Eye (tissue), 1 donor: Measurements from ENCODE around the gene XRCC4.

Experiments
- DNase-seq: peaks from one replicate; pipeline ENCODE4 v3.0.0-alpha.2; 2015

XRCC4 gene

DNA sequence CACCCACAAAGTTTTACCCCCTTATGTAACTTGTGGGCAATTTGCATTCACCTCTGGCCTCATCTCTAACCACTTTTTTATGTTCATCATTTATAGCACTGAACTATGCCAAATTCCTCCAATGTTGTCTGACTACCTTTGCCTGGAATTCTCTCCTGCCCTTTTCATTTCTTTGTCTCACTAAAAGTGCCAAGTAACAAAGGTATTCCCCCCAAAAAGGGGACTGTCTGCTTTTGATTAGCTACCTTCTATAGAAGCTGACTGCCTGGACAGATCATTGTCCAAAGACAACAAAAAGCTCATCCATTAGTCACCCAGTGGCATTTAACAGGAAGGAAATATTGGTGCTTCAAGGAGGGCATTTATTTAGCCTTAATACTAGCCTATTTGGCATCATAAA is 204.3 kb downstream of the XRCC4 start:
- DNase-seq: no peak

DNA sequence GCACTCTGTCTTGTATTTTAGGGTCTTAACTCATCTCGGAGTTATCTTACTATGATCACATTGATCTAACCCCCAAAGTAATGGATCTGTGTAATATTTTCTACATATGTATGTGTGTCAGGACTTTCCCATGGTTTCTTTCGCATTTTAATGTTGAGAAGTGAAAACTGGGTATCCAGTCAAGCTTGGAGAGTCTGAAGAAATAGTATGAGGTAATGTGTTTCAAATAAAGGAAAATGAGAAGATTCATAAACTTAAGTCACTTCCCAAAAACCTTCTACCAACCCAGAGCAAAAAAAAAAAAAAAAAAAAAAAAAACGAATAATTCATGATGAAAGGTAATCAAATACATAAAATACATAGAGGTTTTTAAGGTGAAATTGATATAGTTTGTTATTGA is 206.4 kb downstream of the XRCC4 start:
- DNase-seq: no peak

- no peak for DNase-seq
Observed at GRCh38 chr5:83285661-83286398, 208.5 kb downstream of the XRCC4 start.

GRCh38 chr5:83294246-83294645 is 216.9 kb downstream of the XRCC4 start:
- no peak for DNase-seq

DNA sequence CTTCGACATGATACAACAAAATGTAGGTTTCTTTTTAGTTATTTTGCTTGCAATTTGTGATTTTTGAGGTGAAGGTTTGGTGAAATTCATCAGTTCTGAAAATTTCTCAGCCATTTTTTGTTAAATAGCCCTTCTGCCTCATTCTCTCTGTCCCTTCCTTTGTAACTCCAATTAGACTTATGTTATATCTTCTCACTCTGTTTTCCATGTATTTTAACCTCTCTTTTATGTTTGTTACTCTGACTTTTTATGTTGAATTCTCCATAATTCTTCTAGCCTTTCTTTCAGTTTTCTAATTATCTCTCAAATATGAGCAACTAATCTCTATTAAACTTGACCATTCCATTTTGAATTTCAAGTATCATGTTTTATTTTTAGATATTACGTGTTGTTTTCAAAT is 222.0 kb downstream of the XRCC4 start:
- no peak for DNase-seq

DNA sequence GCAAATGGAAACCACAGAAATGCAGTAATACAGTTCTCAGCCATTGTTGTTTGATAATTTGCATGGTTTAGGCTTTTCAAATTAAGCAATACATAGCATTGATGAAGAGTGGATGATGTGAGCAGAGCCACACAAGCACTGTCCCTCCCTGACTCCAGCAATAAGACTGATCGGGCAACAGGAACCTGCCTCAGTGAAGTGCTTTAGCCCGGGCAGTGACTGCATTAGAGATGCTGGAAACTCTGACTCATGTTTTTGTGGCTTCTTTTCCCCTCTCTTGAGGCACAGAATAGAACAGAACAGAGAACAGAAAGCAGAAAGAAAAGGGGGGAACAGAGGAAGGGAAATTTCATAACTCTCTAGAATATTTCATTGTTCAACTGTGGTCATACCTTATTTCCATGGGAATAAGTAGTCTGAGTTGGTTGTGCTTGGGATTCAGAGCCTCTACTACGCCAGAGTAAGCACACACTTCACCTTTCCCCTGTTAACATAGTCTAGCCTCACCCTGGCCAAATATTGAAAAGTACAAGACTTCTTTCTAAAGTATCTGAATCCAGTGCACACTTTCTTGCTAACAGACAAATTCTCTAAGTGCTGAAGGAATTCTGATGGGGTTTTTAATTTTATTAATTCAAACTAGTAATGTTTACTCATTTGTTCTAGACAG is 229.4 kb downstream of the XRCC4 start:
- DNase-seq: no peak

- DNase-seq: no peak
Observed at GRCh38 chr5:83312663-83313062, 235.3 kb downstream of the XRCC4 start.

DNA sequence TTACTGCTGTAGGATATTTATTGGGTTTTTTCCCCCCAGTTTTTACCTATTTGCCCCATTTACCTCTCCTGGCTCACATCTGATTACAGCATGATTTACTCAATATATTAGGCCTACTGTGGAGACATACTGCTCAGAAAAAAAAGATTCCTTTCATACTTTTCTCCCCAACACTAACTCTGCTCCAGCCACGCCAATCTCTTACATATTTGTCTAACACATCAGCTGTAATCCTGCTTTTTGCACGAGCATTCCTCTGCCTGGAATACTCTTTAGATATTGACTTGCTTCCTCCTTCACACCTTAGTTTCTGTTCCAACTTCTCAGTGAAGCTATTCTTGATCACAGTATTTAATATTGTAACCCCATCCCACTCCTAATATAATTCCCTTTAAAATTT is 236.1 kb downstream of the XRCC4 start:
- DNase-seq: no peak

- DNase-seq: no peak
Observed at GRCh38 chr5:83321483-83322055, 244.2 kb downstream of the XRCC4 start.

GRCh38 chr5:83322273-83322924 is 245.1 kb downstream of the XRCC4 start:
- no peak for DNase-seq

GRCh38 chr5:83323557-83324180 is 246.3 kb downstream of the XRCC4 start:
- no peak for DNase-seq

GRCh38 chr5:83331842-83332241 is 254.5 kb downstream of the XRCC4 start:
- peak; percentile 26 for DNase-seq

DNA sequence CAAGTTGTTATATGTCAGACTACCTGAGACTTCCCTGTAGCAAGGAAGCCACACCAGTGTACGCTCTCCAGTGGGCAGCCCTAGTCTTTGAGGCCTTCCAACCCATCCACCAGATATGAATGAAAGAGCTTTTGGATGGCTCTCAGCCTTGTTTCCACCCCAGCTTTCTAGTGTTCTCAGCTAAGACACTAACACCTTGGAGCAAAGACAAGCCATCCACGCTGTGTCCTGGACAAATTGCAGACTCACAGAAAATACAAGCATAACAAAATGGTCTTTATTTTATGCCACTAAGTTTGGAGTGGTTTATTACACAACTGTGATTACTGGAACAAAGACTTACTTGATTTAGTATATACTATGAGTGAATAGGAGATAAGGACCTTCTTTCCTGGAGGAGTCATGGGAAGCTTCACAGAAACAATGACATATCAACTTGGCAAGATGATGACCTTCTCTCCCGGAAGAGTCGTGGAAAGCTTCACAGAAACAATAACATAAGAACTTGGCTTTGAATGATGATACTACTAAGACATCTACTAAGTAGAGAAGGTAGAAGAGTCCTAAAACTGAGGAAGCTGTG is 260.2 kb downstream of the XRCC4 start:
- DNase-seq: no peak

DNA sequence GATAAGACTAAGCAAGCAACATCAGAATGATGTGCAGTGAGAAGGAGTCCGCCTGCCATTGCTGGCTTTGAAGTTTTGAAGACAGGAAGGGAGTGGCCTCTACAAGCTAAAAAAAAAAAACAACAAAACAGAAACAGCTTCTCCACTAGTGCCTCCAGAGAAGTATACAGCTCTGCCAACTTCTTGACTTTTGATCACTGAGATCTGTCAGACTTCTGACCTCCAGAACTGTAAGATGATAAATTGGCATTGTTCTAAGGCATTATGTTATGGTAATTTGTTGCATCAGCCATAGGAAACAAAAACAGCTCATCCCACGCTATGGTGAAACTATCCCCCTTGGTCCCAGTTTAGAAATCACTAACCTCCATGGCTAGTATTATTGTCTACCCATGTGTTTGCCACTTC is 263.2 kb downstream of the XRCC4 start:
- DNase-seq: no peak

GRCh38 chr5:83341815-83342334 is 264.5 kb downstream of the XRCC4 start:
- DNase-seq: no peak

DNA sequence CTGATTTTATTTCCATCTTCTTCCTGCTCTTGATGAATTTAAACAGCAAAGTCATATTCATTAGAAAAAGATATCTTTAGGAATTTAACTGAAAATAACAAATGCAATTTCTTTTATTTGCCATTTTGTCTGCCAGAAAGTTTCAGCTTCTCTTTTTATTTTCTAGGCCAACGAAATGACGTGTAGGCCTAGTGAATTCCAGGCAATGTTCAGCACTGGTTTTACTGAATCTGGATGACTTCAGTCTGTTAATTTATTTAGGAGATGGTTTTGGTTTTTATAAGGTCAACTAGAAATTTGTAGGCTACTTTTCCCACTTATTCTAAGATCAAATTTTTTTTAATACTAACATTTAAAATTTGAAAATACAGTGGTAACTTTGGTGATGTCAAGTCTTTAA is 265.1 kb downstream of the XRCC4 start:
- DNase-seq: no peak

DNA sequence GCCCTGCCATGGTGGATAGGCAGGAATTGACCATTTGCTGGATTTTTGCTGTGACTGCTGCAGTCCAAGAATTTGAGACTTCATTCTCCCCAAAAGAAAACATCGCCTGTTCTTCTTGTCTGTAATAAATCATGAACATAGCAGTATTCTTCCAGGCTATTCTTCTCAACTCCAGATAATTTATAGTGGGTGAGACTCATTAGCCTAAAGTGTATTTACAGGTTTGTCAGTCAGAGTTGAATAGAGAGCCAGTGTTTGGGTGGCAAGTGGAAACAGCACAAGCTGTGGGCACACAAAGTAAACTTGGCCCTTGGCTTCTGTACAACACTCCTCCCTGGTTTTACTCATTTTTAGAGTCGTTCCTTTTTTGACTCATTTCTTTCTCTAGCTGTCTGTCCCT is 266.0 kb downstream of the XRCC4 start:
- DNase-seq: no peak

DNA sequence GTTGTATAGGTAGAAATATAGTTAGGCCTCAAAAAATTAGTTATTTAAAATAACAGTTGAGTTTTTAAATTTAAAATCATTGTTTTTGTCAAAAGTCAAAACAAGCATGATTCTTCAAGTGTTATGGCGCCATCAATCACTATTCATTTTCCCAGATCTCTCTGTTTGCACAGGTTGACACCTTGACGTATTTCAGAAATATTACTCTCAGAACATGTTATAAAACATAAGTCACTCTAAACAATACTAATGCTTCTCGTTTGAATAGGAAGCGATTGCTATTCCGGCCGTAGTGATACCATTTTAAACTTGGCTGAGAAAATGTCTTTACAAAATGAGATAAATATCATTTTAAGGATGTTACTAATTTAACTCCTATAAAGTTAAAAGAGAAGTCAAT is 268.1 kb downstream of the XRCC4 start:
- no peak for DNase-seq

DNA sequence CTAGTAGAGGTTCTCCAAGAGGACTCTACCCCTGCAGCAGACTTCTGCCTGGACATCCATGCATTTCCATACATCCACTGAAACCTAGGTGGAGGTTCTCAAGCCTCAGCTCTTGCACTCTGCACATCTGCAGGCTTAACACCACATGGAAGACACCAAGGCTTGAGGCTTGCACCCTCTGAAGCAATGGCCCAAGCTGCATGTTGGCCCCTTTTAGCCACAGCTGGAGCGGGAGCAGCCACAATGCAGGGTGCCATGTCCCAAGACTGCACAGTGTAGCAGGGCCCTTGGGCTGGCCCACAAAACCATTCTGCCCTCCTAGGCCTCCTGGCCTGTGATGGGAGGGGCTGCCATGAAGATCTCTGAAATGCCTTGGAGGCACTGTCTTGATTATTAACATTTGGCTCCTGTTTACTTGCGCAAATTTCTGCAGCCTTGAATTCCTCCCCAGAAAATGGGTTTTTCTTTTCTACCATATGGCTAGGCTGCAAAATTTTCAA is 271.0 kb downstream of the XRCC4 start:
- no peak for DNase-seq

GRCh38 chr5:83353231-83353630 is 275.9 kb downstream of the XRCC4 start:
- DNase-seq: no peak

GRCh38 chr5:83353774-83354173 is 276.4 kb downstream of the XRCC4 start:
- no peak for DNase-seq

DNA sequence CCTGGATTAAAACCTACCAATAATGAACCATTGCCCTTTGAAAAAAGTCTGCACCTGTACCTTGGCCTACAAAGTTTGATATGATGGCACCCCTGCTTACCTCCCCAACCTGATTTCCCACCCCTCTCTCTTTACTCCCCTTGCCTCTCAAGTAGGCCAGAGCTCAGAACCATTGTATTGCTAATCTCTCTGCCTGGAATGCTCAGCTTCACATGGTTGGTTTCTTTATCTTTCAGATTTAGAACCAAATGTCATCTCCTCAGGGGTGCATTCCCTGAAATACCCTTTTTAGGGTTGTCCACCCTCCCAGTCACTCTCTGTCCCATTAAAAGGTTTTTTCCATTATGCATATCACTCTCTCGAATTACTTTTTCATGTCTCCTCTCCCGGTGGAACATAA is 277.6 kb downstream of the XRCC4 start:
- DNase-seq: no peak
